Measurements from ENCODE around the gene CALCOCO2. TPM values are rescaled to one million over a fixed set of nuclear protein-coding genes. Genes with fewer than 3 reads are reported as not detected.

The CALCOCO2 gene
- total RNA-seq, 1 donor from 2014 or later: 120 TPM

- no peak for DNase-seq (ENCODE audit: low spot score)
Observed at GRCh38 chr17:48873209-48873608, 42.4 kb downstream of the CALCOCO2 start.

- no peak for DNase-seq (ENCODE audit: low spot score)
Observed at GRCh38 chr17:48873696-48874443, 43.0 kb downstream of the CALCOCO2 start.

- peak; percentile 67 for DNase-seq (ENCODE audit: low spot score)
Observed at GRCh38 chr17:48878920-48879898, 48.4 kb downstream of the CALCOCO2 start.

- DNase-seq (ENCODE audit: low spot score): no peak
Observed at GRCh38 chr17:48882272-48882671, 51.4 kb downstream of the CALCOCO2 start.

- no peak for DNase-seq (ENCODE audit: low spot score)
Observed at GRCh38 chr17:48883171-48883570, 52.3 kb downstream of the CALCOCO2 start.

- no peak for DNase-seq (ENCODE audit: low spot score)
Observed at GRCh38 chr17:48890086-48890485, 59.3 kb downstream of the CALCOCO2 start.

- DNase-seq (ENCODE audit: low spot score): no peak
Observed at GRCh38 chr17:48892940-48893645, 62.3 kb downstream of the CALCOCO2 start.

- DNase-seq (ENCODE audit: low spot score): no peak
Observed at GRCh38 chr17:48893646-48894508, 63.0 kb downstream of the CALCOCO2 start.

- no peak for DNase-seq (ENCODE audit: low spot score)
Observed at GRCh38 chr17:48894886-48895285, 64.1 kb downstream of the CALCOCO2 start.

- DNase-seq (ENCODE audit: low spot score): peak; percentile 56
Observed at GRCh38 chr17:48901241-48901640, 70.4 kb downstream of the CALCOCO2 start.

- no peak for DNase-seq (ENCODE audit: low spot score)
Observed at GRCh38 chr17:48903401-48903800, 72.6 kb downstream of the CALCOCO2 start.

- no peak for DNase-seq (ENCODE audit: low spot score)
Observed at GRCh38 chr17:48904428-48904827, 73.6 kb downstream of the CALCOCO2 start.

GRCh38 chr17:48905987-48906515, 75.2 kb downstream of the CALCOCO2 start:
- DNase-seq (ENCODE audit: low spot score): no peak

GRCh38 chr17:48907713-48908046, 76.8 kb downstream of the CALCOCO2 start:
- no peak for DNase-seq (ENCODE audit: low spot score)

GRCh38 chr17:48908047-48908843, 77.4 kb downstream of the CALCOCO2 start, which contains the start of gene UBE2Z:
TSS of gene UBE2Z (plus strand) at chr17:48908407. CDS start at chr17:48908504, 97 bp downstream.
- DNase-seq (ENCODE audit: low spot score): peak; percentile 98

- peak; percentile 93 for DNase-seq (ENCODE audit: low spot score)
Observed at GRCh38 chr17:48908853-48909394, 78.1 kb downstream of the CALCOCO2 start.

GRCh38 chr17:48909783-48910182, 78.9 kb downstream of the CALCOCO2 start:
- no peak for DNase-seq (ENCODE audit: low spot score)

GRCh38 chr17:48910370-48910769, 79.5 kb downstream of the CALCOCO2 start:
- no peak for DNase-seq (ENCODE audit: low spot score)

GRCh38 chr17:48912476-48912875, 81.6 kb downstream of the CALCOCO2 start:
- no peak for DNase-seq (ENCODE audit: low spot score)

Measured in umbilical cord (tissue), 2 donors.